ENCODE data around the gene ITIH1. TPM values are rescaled to one million over a fixed set of nuclear protein-coding genes. Genes with fewer than 3 reads are reported as not detected.

ITIH1 gene
- total RNA-seq, 1 donor from 2014 or later = not detected

- no peak overlapping the region for H2AFZ ChIP-seq (ENCODE audit: low read depth, low read length)
- H3K27me3 ChIP-seq (ENCODE audit: insufficient read depth, low read length) = no peaks in the 10 kb centered on the region
- no peaks in the 10 kb centered on the region for H3K9me3 ChIP-seq (ENCODE audit: insufficient read depth, low read depth, low read length)
- no peak overlapping the region for H3K27ac ChIP-seq (ENCODE audit: low read depth, low read length)
- no peaks in the 10 kb centered on the region for H3K27me3 Mint-ChIP-seq (ENCODE audit: low read depth, unreplicated experiment)
- no peak overlapping the region for H3K27ac Mint-ChIP-seq (ENCODE audit: unreplicated experiment)
- no peaks in the 10 kb centered on the region for H4K20me1 ChIP-seq (ENCODE audit: insufficient read depth, low read length)
- H3K79me2 ChIP-seq (ENCODE audit: insufficient read depth, low read length) = no peaks in the 10 kb centered on the region
- FAIRE-seq (no peak), DNase-seq (ENCODE audit: low read depth) (peak; percentile 12)
- no peak overlapping the region for H3K4me2 ChIP-seq (ENCODE audit: low read length)
- H3K4me3 Mint-ChIP-seq (ENCODE audit: unreplicated experiment) = no peak overlapping the region
- peaks cover 12% of the 10 kb centered on the region for H3K36me3 Mint-ChIP-seq (ENCODE audit: low read depth, unreplicated experiment)
- no peak overlapping the region for H3K4me3 ChIP-seq (ENCODE audit: insufficient read depth, low read depth, low read length)
- H3K4me1 Mint-ChIP-seq (ENCODE audit: low read depth, unreplicated experiment) = no peaks in the 10 kb centered on the region
- H3K9ac ChIP-seq (ENCODE audit: low read length) = no peak overlapping the region
- H3K9me3 Mint-ChIP-seq (ENCODE audit: unreplicated experiment) = no peaks in the 10 kb centered on the region
- TF ChIP-seq CTCF (IDR thresholded peaks at IDR 0.05; ENCODE audit: insufficient read depth, low read depth, low read length) (peak; percentile 62), EZH2 (IDR thresholded peaks at IDR 0.05; ENCODE audit: insufficient read depth, low read length) (no peak)
- peaks cover 28% of the 10 kb centered on the region for H3K36me3 ChIP-seq (ENCODE audit: insufficient read depth, low read length)
- H3K4me1 ChIP-seq (ENCODE audit: insufficient read depth, low read length) = no peaks in the 10 kb centered on the region
These were observed 34.9 kb upstream of the ITIH1 start for GRCh38 chr3:52742418-52743041.

- Histone ChIP-seq H3K4me1 (ENCODE audit: insufficient read depth, low read length) (no peaks in the 10 kb centered on the region), H3K36me3 (ENCODE audit: insufficient read depth, low read length) (peaks cover 27% of the 10 kb centered on the region), H3K4me3 (ENCODE audit: insufficient read depth, low read depth, low read length) (no peak overlapping the region), H4K20me1 (ENCODE audit: insufficient read depth, low read length) (no peaks in the 10 kb centered on the region), H3K4me2 (ENCODE audit: low read length) (no peak overlapping the region), H2AFZ (ENCODE audit: low read depth, low read length) (no peak overlapping the region), H3K9me3 (ENCODE audit: insufficient read depth, low read depth, low read length) (no peaks in the 10 kb centered on the region), H3K9ac (ENCODE audit: low read length) (no peak overlapping the region), H3K27me3 (ENCODE audit: insufficient read depth, low read length) (no peaks in the 10 kb centered on the region), H3K79me2 (ENCODE audit: insufficient read depth, low read length) (no peaks in the 10 kb centered on the region), H3K27ac (ENCODE audit: low read depth, low read length) (no peak overlapping the region)
- TF ChIP-seq CTCF (IDR thresholded peaks at IDR 0.05; ENCODE audit: insufficient read depth, low read depth, low read length) (no peak), EZH2 (IDR thresholded peaks at IDR 0.05; ENCODE audit: insufficient read depth, low read length) (no peak)
- H3K27ac Mint-ChIP-seq (ENCODE audit: unreplicated experiment) = no peak overlapping the region
- DNase-seq (ENCODE audit: low read depth) (no peak), FAIRE-seq (no peak)
- H3K27me3 Mint-ChIP-seq (ENCODE audit: low read depth, unreplicated experiment) = no peaks in the 10 kb centered on the region
- H3K36me3 Mint-ChIP-seq (ENCODE audit: low read depth, unreplicated experiment) = peaks cover 12% of the 10 kb centered on the region
- H3K9me3 Mint-ChIP-seq (ENCODE audit: unreplicated experiment) = no peaks in the 10 kb centered on the region
- no peak overlapping the region for H3K4me3 Mint-ChIP-seq (ENCODE audit: unreplicated experiment)
- H3K4me1 Mint-ChIP-seq (ENCODE audit: low read depth, unreplicated experiment) = no peaks in the 10 kb centered on the region
These were observed 34.2 kb upstream of the ITIH1 start for GRCh38 chr3:52743152-52743551.

DNA sequence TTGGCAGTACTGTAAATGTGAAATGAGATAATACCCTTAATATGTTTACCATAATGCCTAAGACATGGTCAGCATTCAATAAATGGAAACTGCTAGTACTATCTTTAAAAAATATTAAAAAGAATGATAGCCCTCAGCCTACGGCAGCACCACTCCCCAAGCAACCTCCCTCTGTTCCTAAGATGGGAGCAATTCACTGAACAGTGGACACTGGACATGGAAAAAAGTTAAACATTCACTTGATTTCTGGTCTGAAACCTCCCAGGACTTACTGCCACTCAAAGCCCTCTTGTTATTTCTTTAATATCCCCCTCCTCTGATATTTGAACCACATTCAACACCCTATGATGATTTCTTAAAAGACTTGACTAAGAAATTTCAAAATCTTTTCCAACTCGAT lies 33.7 kb upstream of the ITIH1 start:
- H3K79me2 ChIP-seq (ENCODE audit: insufficient read depth, low read length) = no peaks in the 10 kb centered on the region
- H3K27me3 Mint-ChIP-seq (ENCODE audit: low read depth, unreplicated experiment) = no peaks in the 10 kb centered on the region
- TF ChIP-seq CTCF (IDR thresholded peaks at IDR 0.05; ENCODE audit: insufficient read depth, low read depth, low read length) (no peak), EZH2 (IDR thresholded peaks at IDR 0.05; ENCODE audit: insufficient read depth, low read length) (no peak)
- H3K9me3 ChIP-seq (ENCODE audit: insufficient read depth, low read depth, low read length) = no peaks in the 10 kb centered on the region
- no peak overlapping the region for H3K4me3 ChIP-seq (ENCODE audit: insufficient read depth, low read depth, low read length)
- H3K9ac ChIP-seq (ENCODE audit: low read length) = no peak overlapping the region
- no peaks in the 10 kb centered on the region for H4K20me1 ChIP-seq (ENCODE audit: insufficient read depth, low read length)
- peaks cover 28% of the 10 kb centered on the region for H3K36me3 ChIP-seq (ENCODE audit: insufficient read depth, low read length)
- FAIRE-seq (no peak), DNase-seq (ENCODE audit: low read depth) (no peak)
- H3K27me3 ChIP-seq (ENCODE audit: insufficient read depth, low read length) = no peaks in the 10 kb centered on the region
- no peak overlapping the region for H3K27ac ChIP-seq (ENCODE audit: low read depth, low read length)
- H3K4me3 Mint-ChIP-seq (ENCODE audit: unreplicated experiment) = no peak overlapping the region
- no peaks in the 10 kb centered on the region for H3K9me3 Mint-ChIP-seq (ENCODE audit: unreplicated experiment)
- H3K36me3 Mint-ChIP-seq (ENCODE audit: low read depth, unreplicated experiment) = peaks cover 12% of the 10 kb centered on the region
- H3K27ac Mint-ChIP-seq (ENCODE audit: unreplicated experiment) = no peak overlapping the region
- no peak overlapping the region for H3K4me2 ChIP-seq (ENCODE audit: low read length)
- H2AFZ ChIP-seq (ENCODE audit: low read depth, low read length) = no peak overlapping the region
- H3K4me1 Mint-ChIP-seq (ENCODE audit: low read depth, unreplicated experiment) = no peaks in the 10 kb centered on the region
- no peaks in the 10 kb centered on the region for H3K4me1 ChIP-seq (ENCODE audit: insufficient read depth, low read length)

All from astrocyte (in vitro differentiated cells and primary cell).